Natural killer cell (primary cell): Measurements from ENCODE around the gene ADGRG6. TPM values are rescaled to one million over a fixed set of nuclear protein-coding genes. Genes with fewer than 3 reads are reported as not detected.

Source experiments
- ATAC-seq, 3 donors: fragments of 150-1000 bp in 2 of 3; fragments of 200-7000 bp in 1 of 3; cut with Tn5 transposase; 1 replicate in 1 of 3; 2 replicates in 2 of 3; pipeline ENCODE4 v1.10.0; 2021; ENCODE audit warnings: mild to moderate bottlenecking in 2 of 3, moderate library complexity in 2 of 3
- DNase-seq, 2 donors: peaks; one replicate each; pipeline versions ENCODE4 v3.0.0 to v3.0.0-alpha.2; 2013 to 2021; ENCODE audit warnings: mixed read lengths in 1 of 2
- H3K27ac ChIP-seq: one replicate; pipeline ENCODE4 v1.5.1; 2013; ENCODE audit warnings: mild to moderate bottlenecking, low read length
- H3K27me3 ChIP-seq: one replicate; pipeline ENCODE4 v1.6.1; 2013; ENCODE audit warnings: low read length; ENCODE audit not compliant: control insufficient read depth, insufficient read depth
- H3K36me3 ChIP-seq: one replicate; pipeline ENCODE4 v1.6.1; 2013; ENCODE audit warnings: low read length; ENCODE audit not compliant: control insufficient read depth, insufficient read depth
- H3K4me1 ChIP-seq: one replicate; pipeline ENCODE4 v1.6.1; 2013; ENCODE audit warnings: low read length; ENCODE audit not compliant: control insufficient read depth, insufficient read depth
- H3K4me3 ChIP-seq: one replicate; pipeline ENCODE4 v1.5.1; 2013; ENCODE audit warnings: low read length
- H3K9me3 ChIP-seq: one replicate; pipeline ENCODE4 v1.6.1; 2013; ENCODE audit warnings: low read length; ENCODE audit not compliant: control insufficient read depth, insufficient read depth
- H3K27ac Mint-ChIP-seq, 2 donors: one replicate each; pipeline ENCODE4 v1.8.0; 2022; ENCODE audit warnings: mild to moderate bottlenecking in 2 of 2, mixed read lengths in 2 of 2, moderate library complexity in 1 of 2
- H3K27me3 Mint-ChIP-seq, 2 donors: one replicate each; pipeline ENCODE4 v1.8.0; 2022; ENCODE audit warnings: low read depth in 2 of 2, mixed read lengths in 2 of 2
- H3K36me3 Mint-ChIP-seq: one replicate; pipeline ENCODE4 v1.8.0; 2022; ENCODE audit warnings: mixed read lengths
- H3K4me1 Mint-ChIP-seq, 2 donors: one replicate each; pipeline ENCODE4 v1.8.0; 2022; ENCODE audit warnings: mixed read lengths in 2 of 2
- H3K4me3 Mint-ChIP-seq: one replicate; pipeline ENCODE4 v1.8.0; 2022; ENCODE audit warnings: mild to moderate bottlenecking, moderate library complexity, mixed read lengths
- H3K9me3 Mint-ChIP-seq, 2 donors: one replicate each; pipeline ENCODE4 v1.8.0; 2022; ENCODE audit warnings: mixed read lengths in 2 of 2
- CTCF ChIP-seq: fragments of 200-600 bp; IDR thresholded peaks from one replicate; pipeline ENCODE4 v1.8.0; 2022; ENCODE audit warnings: antibody characterized with exemption
- WGBS: methylation state at CpG from one replicate; pipeline ENCODE4 v1.1.7; 2013; ENCODE audit warnings: missing lambda C conversion rate; ENCODE audit not compliant: insufficient coverage; 5-methylcytosine and 5-hydroxymethylcytosine counted together
- intact Hi-C: fragments of 100-400 bp; cut with micrococcal nuclease; formaldehyde crosslinking; loops from one replicate; pipeline ENCODE4 v1.14.2; 2022
- total RNA-seq, 4 donors: library from RNA; stranded (reverse); fragments of 120-200 nt in 1 of 4; gene quantifications; one replicate each; pipeline versions ENCODE4 v1.2.3 to v1.2.4, GENCODE V29; 2013 to 2022

ADGRG6 gene
- total RNA-seq, 3 donors from 2014 or later (not counting 1 experiment from before 2014, with no cell fraction given) = 0.05 to 0.24 TPM; not detected in 1

- 88% methylated on average over 2 of the region's 2 CpGs for WGBS
- H3K36me3 Mint-ChIP-seq = no peaks in the 10 kb centered on the region
- no peak overlapping the region for H3K27ac Mint-ChIP-seq
Observed at GRCh38 chr6:142307963-142308748, 6.3 kb downstream of the ADGRG6 start.

GRCh38 chr6:142309426-142309825 lies 7.6 kb downstream of the ADGRG6 start:
- WGBS = 97% methylated on average over 2 of the region's 2 CpGs
- Histone ChIP-seq H3K27me3 (no peaks in the 10 kb centered on the region), H3K4me3 (no peak overlapping the region), H3K36me3 (no peaks in the 10 kb centered on the region), H3K4me1 (no peaks in the 10 kb centered on the region), H3K9me3 (no peaks in the 10 kb centered on the region), H3K27ac (no peak overlapping the region)
- Mint-ChIP-seq H3K9me3 (no peaks in the 10 kb centered on the region), H3K4me1 (no peaks in the 10 kb centered on the region), H3K27ac (no peak overlapping the region), H3K27me3 (peaks cover 6 to 7% of the 10 kb centered on the region in 2 donors), H3K36me3 (no peaks in the 10 kb centered on the region), H3K4me3 (no peak overlapping the region)
- intact Hi-C loops = no loop called here
- ATAC-seq (no peak), DNase-seq (no peak)
- TF ChIP-seq CTCF = no peak

More at GRCh38 chr6:142307963-142308748, 6.3 kb downstream of the ADGRG6 start:
- no peak for TF ChIP-seq CTCF
- no peaks in the 10 kb centered on the region for H3K4me1 Mint-ChIP-seq
- Histone ChIP-seq H3K4me3 (no peak overlapping the region), H3K9me3 (no peaks in the 10 kb centered on the region), H3K27ac (no peak overlapping the region), H3K36me3 (no peaks in the 10 kb centered on the region), H3K4me1 (no peaks in the 10 kb centered on the region), H3K27me3 (no peaks in the 10 kb centered on the region)
- H3K27me3 Mint-ChIP-seq = peaks cover 7 to 8% of the 10 kb centered on the region in 2 donors
- H3K4me3 Mint-ChIP-seq = no peak overlapping the region
- intact Hi-C loops = no loop called here
- DNase-seq (no peak), ATAC-seq (no peak)
- no peaks in the 10 kb centered on the region for H3K9me3 Mint-ChIP-seq

GRCh38 chr6:142313284-142313683 lies 11.5 kb downstream of the ADGRG6 start:
- Mint-ChIP-seq H3K27me3 (peaks cover 6 to 7% of the 10 kb centered on the region in 2 donors), H3K4me3 (no peak overlapping the region), H3K27ac (no peak overlapping the region), H3K4me1 (no peaks in the 10 kb centered on the region), H3K36me3 (no peaks in the 10 kb centered on the region), H3K9me3 (no peaks in the 10 kb centered on the region)
- 41% methylated on average over 2 of the region's 2 CpGs for WGBS
- DNase-seq = no peak
- no peak for ATAC-seq
- Histone ChIP-seq H3K4me3 (no peak overlapping the region), H3K36me3 (no peaks in the 10 kb centered on the region), H3K27me3 (no peaks in the 10 kb centered on the region), H3K9me3 (no peaks in the 10 kb centered on the region), H3K27ac (no peak overlapping the region), H3K4me1 (no peaks in the 10 kb centered on the region)
- TF ChIP-seq CTCF = no peak
- intact Hi-C loops = no loop called here
